Stimulated activated CD8-positive, alpha-beta memory T cell treated with anti-CD3 and anti-CD28 coated beads, Interleukin-7, amount 100 ng/mL, for 48 hours (primary cell): ENCODE data around the gene DBN1.

Source experiments
- DNase-seq, 2 donors: peaks; one replicate each; pipeline ENCODE4 v3.0.0-alpha.2; 2020; ENCODE audit warnings: low read depth in 1 of 2; ENCODE audit errors: extremely low read depth in 1 of 2

DBN1 gene

GRCh38 chr5:177505075-177505474, 31.6 kb upstream of the DBN1 start:
- DNase-seq, result no peak

DNA sequence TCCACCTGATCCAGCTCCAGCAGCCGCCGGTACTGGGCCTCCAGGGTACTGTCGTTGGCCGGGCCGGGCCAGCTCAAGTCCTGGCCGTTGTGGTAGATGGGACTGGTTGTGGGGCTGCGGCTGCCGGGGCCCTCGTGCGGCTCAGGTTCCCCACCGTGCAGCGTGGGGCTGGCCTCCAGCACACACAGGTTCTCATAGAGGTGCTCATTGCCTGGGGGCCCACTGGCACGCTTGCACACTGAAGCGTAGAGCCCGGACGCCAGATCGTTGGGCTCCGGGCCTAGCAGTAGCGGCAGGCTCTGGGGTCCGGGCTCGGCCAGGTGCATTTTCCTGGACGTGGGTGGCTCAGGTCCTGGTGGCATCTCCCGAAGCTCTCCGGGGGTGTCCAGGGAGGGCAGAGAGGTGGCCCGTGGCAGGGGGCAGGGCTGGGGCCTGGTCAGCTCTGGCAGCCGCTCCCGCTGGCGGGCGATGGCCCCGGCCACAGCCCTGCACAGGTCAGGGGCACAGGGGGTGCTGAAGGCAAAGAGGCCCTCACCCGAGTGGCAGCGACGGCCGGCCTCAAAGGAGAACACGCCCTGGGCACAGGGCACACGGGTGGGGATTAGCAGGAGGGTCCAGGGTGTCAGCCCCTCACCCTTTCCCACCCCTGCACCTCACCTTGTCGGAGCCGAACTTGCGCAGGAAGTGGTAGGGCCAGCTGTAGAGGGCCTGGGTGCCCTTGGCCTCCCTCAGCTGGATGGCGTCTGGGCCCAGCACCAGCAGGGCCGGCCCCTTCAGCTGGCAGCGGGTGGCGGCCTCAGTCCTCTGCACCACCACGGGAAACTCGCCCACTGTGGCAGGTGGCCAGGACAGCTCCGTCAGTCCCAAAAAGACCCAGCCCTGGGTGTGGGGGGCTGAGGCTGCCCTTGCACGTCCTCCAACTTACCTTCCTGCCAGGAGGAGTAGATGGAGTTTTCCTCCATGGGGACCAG, 30.9 kb upstream of the DBN1 start:
- DNase-seq, result no peak

- no peak for DNase-seq
Measured at GRCh38 chr5:177503351-177504085, 30.1 kb upstream of the DBN1 start.

DNA sequence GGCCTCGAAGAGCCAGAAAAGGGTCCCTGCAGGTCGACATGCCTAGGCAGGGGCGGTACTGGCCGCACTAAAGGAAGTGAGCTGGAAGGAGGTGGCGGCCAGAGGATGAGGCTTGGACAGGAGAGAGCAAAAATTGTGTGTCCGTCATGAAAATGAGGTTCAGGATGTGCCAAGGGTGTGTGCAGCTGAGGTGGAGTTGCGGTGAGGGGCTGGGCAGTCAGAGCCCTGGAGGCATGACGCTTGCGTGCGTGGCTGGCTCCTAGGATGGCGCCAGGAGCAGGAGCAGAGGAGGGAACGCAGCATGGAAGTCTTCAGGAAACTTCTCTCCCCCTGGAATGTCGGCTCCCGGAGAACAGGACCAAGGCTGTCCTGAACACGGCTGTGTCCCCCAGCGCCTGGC, 29.5 kb upstream of the DBN1 start:
- DNase-seq, result no peak

GRCh38 chr5:177501874-177502678, 28.6 kb upstream of the DBN1 start:
- DNase-seq, result no peak

GRCh38 chr5:177500685-177501522, 27.5 kb upstream of the DBN1 start:
- DNase-seq, result peak; percentile 52 to 73

DNA sequence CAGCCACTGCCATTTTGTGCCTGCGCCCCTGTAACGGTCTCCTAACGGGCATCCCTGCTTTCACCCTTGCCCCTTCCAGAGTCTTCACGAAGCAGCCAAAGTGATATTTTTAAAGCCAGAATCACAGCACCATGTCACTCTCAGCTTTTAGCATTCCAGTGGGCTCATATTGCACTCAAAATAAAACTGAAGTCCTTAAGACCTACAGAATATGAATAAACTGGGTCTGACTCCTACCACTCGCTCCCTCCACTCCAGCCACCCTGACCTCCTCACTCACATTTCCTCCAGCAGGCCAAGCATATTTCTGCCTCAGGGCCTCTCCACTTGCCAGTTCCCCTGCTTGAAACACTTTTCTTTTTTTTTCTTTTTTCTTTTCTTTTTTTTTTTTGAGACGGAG, 26.4 kb upstream of the DBN1 start:
- DNase-seq, result no peak

- DNase-seq, result no peak
Measured at GRCh38 chr5:177498013-177498787, 24.8 kb upstream of the DBN1 start.

- DNase-seq, result peak; percentile 84 to 85
Measured at GRCh38 chr5:177497292-177498012, 24.0 kb upstream of the DBN1 start, which contains the start of gene PDLIM7. TSS of gene PDLIM7 (minus strand) at chr5:177497604. CDS start at chr5:177496512, 1,092 bp downstream.

DNA sequence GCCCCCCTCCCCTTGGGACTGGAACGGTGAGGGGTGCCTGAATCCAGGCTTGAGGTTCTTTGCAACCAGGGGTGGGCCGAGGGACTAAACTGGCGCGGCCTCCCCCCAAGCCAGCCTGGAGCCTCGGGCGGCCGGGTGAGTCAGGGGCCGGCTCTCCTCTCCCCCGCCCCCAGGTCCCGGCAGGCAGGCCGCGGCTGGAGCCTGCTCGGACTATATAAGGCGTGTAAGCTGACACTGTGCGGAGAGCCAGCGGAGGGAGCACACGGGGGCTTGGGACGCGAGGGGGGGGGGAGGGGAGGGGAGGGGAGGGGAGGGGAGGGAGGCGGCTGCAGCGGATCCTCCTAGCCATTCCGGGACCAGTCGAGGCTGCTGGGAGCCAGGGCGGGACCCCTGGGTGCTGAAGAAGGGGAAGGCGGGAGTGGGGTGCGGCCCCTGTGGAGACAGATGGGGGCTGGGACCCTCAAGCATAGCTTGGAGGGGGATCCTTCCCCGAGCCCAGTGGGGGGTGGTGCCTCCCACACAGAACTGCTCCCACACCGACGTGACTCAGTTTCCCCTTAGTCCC, 23.4 kb upstream of the DBN1 start:
- DNase-seq, result no peak

DNA sequence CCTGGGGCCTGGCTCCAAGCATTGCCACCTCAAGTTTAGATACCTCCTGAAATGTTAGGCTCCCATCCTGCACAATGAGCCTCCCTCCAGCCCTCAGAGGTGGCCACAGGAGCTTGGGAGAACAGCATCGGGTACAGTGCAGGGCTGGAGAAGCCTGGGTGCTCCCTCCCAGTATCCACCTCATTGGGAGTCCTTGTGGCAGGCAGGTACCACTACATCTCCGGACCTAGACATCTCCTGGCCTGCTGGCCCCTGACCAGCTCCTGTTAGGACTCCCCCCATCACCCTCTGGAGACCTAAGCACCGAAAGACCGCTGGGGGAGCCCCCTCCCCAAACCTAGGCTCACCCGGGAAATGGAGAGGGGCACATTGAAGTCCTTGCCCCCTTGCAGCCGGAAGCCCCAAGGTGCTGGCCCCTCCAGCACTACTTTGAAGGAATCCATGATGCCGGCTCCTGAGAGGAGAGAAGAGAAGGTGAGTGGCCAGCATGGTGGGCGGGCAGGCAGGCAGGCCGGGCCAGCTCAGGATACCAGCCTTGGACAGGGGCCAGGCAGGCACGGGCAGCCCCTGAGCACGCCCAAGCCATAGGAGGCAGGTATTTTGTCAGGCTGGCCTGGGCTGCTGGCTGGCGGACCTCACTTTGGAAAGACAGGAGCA, 22.8 kb upstream of the DBN1 start:
- DNase-seq, result no peak

DNA sequence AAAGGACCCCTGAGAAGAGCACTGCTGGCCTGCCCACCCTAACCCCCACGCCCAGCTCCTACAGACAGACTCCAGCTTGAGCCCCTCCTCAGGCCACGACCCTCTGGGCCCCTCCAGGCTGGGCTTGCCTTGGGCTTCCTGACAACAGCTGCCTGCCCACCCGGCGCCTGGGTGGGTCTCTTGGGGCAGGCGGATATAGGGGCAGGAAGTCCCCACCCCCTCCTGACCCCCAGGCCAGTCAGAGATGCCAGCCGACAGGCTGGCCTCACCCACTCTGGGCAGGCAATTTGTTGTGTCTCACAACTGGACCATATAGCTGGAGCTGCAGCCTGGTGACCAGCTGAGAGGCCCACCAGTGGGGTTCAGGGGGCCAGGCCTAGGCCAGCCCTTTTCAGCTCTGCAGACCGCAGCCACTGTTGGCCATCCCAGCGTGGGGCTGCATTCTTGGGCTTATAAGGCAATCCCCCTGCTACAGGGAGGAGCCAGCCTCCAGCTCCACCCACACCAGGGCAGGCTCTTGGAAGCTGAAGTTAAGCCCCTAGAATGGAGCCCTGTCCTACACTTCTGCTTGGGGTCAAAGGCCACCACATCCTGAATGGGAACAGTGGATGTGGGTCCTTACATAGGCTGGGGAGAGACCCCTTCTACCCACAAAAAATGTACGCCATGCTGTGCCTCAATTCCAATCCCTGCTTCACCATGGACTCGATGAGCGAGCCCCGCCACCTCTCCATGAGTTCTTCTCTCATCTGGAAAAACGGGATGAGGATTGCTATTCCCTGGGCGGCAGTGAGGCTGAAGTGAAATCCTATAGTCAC, 22.0 kb upstream of the DBN1 start:
- DNase-seq, result no peak

DNA sequence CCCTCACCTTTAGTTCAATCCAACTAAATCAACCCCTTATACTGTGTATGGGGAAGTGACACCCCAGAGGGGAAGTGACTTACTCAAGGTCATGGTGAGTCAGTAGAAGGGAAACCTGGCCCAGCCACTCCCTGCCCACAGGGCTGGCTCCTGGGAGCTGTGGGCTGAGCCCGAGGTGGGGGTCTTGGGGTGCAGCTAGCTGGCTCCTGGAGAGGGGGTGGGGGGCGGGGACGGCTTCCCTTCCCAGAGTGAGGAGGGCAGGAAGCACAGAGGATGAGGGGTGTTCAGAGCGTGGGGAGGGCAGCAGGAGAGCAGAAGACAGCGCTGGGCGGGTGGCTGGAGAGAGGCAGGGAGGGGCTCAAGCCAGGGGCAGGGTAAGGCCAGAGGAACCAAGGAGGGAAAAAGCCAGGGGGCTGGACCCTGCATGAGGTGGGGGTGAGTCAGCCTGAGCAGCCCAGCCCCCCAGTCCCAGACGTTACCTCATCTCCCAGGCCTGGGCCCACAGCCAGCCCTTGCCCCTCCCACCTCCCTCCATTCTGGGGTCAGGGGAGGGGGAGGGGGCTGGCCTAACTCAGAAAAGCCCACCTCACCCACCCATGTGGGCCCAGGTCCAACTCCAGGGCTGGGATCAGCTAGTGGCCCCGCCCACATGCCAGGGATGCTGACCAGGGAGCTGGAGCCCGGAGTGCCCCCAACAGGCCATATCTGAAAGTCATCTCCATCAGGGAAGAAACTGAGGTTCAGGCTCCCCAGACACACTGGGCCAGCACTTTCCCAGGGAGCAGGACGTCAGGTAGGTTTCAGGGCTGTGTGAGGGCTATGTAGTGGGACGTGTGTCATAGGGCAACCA, 21.1 kb upstream of the DBN1 start:
- no peak for DNase-seq

DNA sequence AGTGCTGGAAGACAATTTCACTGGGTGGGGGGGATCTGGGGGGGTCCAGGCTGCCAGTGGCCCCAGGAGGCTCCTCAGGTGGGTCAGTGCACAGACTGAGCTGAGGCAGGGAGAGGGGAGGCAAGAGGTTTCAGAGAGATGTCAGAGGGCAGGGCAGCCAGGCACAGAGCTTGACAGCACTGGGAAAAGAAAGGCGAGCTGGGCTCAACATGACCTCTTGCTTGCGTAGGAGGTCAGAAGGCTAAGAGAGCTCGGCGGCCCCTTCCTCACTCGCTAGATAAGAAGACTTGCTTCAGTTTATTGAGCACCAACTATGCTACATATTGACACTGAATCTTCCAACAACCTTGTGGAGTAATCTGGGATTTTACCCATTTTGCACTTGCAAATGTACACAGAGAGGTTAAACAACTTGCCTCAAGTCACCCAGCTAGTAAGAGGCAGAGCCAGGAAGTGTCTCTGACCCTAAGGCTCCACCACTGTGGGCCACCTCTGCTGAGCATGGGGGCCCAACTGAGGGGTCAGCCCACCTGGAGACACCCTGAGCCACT, 20.4 kb upstream of the DBN1 start:
- DNase-seq, result no peak

DNA sequence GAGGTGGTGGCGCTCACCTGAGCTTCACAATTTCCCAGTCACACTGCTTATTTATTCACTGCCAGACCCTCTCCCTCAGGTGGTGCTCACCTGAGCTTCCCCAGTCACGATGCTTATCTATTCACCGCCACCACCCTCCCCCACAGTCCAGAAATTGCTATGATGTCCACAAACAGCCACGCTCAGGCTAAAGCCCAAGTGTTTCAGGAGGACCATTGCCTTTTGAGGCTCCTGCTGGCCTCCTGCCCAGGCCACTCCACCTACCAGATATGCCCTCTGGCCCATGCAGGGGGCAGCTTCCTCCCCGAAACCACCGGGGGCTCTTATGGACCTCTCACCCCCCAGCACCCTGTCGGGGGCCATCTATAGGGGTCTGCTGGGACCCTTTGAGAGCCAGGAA, 19.4 kb upstream of the DBN1 start:
- no peak for DNase-seq
